GM18907 (cell line): ENCODE results near the gene ADRA2A.

ENCODE experiments used
- ATAC-seq: cut with Tn5 transposase; IDR thresholded peaks from one replicate; pipeline ENCODE4 v1.9.1; 2021; ENCODE audit warnings: mild to moderate bottlenecking, moderate library complexity; ENCODE audit not compliant: unreplicated experiment

Gene ADRA2A

GRCh38 chr10:111076682-111077478, at the start of gene ADRA2A:
Gene ADRA2A, plus strand, starts transcription at chr10:111077029. Its CDS starts 968 bp downstream, at chr10:111077997.
- ATAC-seq: peak; percentile 40

- ATAC-seq: no peak
Measured at GRCh38 chr10:111030042-111030750, 46.6 kb upstream of the ADRA2A start.

GRCh38 chr10:111034598-111035310, 42.1 kb upstream of the ADRA2A start:
- no peak for ATAC-seq

GRCh38 chr10:111035542-111035941, 41.3 kb upstream of the ADRA2A start:
- no peak for ATAC-seq

GRCh38 chr10:111037858-111038257, 39.0 kb upstream of the ADRA2A start:
- ATAC-seq: no peak

- ATAC-seq: no peak
Measured at GRCh38 chr10:111039522-111039921, 37.3 kb upstream of the ADRA2A start.

DNA sequence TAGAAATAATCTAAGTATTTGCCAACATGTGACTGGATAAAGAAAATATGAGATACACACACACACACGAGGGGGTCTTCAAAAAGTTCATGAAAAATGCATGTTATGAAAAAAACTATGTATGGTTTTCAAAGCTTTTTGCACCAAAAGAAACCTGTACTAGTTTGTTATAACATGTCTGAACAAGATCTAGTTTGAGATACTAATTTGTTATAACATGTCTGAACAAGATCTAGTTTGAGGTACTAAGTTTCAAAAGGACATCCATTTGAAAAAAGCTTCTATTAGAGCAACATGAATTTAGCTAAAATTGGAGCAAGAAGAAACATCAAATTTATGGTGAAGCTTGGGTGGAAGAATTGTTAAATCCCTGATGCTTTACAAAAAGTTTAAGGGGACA, 19.8 kb upstream of the ADRA2A start:
- no peak for ATAC-seq

- no peak for ATAC-seq
Measured at GRCh38 chr10:111063471-111063870, 13.4 kb upstream of the ADRA2A start.

- ATAC-seq: no peak
Measured at GRCh38 chr10:111072232-111072631, 4.6 kb upstream of the ADRA2A start.

- ATAC-seq: no peak
Measured at GRCh38 chr10:111075577-111076185, 1.1 kb upstream of the ADRA2A start.

DNA sequence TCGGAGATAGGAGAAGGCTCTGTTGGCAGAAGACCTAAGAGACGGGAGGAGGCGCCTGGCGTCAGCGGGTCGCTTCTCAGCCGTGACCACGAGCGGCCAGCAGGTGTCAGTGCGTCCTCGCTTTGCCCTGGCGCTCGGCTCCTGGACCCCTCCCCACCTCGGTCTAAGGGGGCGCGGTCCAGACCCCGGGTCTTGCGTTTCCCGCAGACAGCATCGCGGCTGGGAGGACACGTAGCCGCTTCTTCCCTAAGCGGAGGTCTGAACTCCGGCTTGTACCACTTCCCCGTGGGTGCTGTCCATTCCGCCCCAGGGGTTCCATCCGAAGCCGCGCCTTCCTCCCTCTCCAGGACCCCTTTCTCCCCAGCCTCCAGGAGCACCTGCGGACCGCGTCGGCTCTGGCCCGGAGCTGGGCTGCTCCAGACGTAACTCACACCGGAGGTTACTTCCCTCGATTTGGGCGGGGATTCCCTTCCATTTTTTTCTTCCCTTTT, 593 bp upstream of the ADRA2A start:
- peak; percentile 82 for ATAC-seq

GRCh38 chr10:111077479-111077784, 603 bp downstream of the ADRA2A start:
- ATAC-seq: no peak

DNA sequence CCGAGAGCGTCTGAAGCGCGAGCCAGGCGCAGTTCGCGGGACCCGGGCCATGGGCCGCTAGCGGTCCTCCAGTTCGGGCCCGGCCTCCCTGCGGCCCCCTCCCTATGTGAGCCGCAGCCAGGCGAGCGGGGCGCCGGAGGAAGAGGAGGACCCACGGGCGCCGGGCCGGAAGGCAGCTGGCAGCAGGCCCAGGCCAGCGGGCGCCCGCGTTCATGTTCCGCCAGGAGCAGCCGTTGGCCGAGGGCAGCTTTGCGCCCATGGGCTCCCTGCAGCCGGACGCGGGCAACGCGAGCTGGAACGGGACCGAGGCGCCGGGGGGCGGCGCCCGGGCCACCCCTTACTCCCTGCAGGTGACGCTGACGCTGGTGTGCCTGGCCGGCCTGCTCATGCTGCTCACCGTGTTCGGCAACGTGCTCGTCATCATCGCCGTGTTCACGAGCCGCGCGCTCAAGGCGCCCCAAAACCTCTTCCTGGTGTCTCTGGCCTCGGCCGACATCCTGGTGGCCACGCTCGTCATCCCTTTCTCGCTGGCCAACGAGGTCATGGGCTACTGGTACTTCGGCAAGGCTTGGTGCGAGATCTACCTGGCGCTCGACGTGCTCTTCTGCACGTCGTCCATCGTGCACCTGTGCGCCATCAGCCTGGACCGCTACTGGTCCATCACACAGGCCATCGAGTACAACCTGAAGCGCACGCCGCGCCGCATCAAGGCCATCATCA, 1.1 kb downstream of the ADRA2A start:
- no peak for ATAC-seq

- ATAC-seq: no peak
Measured at GRCh38 chr10:111078505-111079185, 1.8 kb downstream of the ADRA2A start.

DNA sequence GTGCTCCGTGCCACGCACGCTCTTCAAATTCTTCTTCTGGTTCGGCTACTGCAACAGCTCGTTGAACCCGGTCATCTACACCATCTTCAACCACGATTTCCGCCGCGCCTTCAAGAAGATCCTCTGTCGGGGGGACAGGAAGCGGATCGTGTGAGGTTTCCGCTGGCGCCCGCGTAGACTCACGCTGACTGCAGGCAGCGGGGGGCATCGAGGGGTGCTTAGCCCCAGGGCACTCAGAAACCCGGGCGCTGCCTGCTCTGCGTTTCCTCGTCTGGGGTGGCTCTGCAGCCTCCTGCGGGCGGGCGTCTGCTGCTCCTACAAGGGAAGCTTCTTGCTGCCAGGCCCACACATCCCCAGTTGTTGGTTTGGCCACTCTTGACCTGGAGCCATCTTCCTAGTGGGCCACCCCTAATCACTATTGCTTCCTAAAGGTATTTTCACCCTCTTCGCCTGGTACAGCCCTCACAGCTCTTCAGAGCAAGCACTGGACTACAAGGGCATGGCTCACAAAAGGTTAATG, 2.5 kb downstream of the ADRA2A start:
- no peak for ATAC-seq

- ATAC-seq: no peak
Measured at GRCh38 chr10:111079781-111080180, 3.0 kb downstream of the ADRA2A start.

GRCh38 chr10:111080224-111080623, 3.4 kb downstream of the ADRA2A start:
- ATAC-seq: no peak

GRCh38 chr10:111081595-111081994, 4.8 kb downstream of the ADRA2A start:
- ATAC-seq: no peak

DNA sequence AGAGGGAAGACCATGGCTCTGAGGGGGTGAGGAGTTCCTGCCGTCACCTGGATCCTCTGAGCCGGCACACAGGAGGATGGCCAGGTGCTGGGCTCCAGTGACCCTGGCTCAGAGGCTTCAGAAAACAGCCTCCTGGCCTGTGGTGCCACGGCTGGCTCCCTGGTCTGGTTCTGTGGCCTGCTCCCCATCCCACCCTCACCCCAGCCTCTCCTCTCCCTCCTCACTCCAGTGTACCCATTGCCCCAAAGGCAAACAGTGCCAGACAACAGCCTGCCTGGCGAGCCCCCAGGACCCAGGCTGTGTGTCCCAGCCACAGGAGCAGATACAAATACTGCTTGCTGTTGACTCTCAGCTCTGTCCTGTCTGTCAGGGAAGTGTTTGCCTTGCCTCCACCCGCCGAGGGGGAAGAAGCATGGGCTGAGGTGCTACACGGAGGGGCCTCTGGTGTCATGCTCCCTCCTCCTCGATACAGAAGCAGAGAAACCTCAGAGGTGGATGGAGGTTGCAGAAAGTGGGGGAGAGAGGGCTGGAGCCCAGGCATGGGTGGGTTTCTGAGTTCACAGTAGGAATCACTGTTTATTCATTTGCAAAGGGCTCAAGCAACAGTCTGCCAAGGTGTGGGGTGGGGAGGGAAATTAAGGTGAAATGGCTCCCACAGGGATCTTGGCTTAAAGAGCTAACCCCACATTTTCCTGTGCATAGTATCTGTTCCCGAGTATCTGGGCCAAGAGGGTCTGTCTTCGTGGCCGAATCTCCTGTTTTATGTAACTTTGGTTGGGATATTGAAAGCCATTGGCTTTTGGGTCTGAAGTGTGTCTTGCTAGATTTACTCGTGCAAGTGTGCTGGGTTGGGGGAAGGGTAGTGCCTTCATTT, 5.5 kb downstream of the ADRA2A start:
- no peak for ATAC-seq
